GM04504 (cell line): ENCODE results near the gene SQOR.

Experiments
- DNase-seq: peaks from one replicate; pipeline ENCODE4 v3.0.0-alpha.2; 2012; ENCODE audit warnings: low read depth

SQOR gene

DNA sequence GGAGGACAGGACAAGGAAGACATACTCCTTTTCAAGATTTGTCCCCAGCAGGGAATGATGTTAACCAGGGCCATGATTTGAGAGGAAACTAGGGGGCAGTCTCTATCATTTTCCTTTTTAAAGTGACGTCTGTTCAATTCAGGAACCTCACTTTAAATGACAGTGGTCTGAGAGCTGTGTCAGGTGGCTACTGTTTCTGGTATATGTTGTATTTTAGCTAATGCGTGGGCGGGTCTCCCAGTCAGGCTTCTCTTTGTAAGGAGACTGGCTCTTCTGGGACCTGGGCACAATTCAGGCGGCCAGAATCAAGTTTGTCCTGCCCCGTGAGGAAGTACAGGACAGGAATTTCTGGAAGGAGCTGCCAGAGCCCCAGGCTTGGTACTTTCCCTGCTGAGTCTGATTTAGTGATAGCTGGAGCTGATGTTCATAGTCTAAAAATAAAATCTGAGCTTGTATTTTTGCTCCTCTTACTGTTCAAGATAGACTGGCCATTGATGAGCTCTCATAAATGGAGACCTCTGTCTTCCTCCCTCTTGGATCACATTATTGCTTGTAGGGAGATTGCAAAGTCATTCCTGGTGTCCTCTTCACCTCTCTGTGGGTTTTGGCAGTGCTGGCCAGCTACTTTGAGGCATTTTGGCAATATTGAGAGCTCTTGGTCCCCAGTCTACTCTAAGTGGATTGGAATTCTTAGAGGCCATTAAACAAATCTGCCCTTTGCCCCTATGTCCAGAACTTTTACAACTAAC lies 25.6 kb downstream of the SQOR start:
- no peak for DNase-seq

DNA sequence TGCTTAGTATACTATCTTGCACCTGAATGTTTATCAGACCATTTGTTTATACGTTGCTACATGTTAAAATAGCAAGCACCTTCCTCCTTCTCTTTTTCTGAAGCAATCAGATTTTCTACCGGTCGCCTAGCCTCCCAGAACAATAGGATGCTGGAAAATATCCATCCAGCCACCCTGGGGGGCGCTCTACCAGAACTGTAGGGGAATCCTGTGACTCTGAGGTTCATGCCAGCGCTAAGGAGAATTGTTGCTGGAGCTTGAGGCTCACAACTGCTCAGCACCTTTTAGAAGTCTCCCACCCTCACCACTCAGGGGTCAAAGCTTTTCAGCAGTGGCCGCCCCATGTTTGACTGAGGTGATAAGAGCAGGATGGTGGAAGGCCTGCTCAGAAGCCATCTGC lies 27.5 kb downstream of the SQOR start:
- no peak for DNase-seq

DNA sequence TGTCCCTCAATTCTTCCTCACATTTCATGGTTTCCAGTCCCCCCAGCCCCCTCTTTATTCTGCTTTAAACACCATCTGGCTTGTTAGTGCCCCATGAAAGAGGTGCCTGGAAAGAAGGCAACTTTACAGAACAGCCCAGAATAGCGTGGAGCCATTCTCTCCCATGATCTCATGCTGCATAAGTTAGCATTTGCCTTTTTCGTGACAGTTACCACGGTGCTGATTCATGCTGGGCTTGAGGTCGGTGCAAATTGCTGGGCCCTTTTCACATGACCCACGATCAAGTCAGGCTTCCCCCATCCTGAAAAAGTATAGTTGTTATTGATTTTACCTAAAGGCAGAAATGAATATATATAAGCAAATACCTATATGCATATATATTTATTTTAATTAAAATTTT lies 29.6 kb downstream of the SQOR start:
- DNase-seq: peak; percentile 52

DNA sequence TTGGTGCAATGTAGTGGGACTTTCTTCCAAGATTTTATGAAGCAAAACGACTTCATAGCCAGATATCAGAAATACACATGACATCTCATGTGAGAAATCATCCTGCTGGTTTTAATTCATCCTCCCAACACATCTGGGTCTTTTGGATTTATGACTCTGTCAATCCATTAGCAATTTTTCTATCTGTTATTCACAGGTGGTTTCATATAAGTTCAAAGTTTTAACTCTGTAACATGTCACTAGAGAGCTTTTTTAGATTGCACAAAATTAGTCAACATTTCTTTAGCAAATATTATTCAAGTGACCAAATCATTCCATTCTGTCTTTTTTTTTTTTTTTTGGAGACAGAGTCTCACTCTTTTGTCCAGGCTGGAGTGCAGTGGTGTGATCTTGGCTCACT lies 30.4 kb downstream of the SQOR start:
- no peak for DNase-seq

DNA sequence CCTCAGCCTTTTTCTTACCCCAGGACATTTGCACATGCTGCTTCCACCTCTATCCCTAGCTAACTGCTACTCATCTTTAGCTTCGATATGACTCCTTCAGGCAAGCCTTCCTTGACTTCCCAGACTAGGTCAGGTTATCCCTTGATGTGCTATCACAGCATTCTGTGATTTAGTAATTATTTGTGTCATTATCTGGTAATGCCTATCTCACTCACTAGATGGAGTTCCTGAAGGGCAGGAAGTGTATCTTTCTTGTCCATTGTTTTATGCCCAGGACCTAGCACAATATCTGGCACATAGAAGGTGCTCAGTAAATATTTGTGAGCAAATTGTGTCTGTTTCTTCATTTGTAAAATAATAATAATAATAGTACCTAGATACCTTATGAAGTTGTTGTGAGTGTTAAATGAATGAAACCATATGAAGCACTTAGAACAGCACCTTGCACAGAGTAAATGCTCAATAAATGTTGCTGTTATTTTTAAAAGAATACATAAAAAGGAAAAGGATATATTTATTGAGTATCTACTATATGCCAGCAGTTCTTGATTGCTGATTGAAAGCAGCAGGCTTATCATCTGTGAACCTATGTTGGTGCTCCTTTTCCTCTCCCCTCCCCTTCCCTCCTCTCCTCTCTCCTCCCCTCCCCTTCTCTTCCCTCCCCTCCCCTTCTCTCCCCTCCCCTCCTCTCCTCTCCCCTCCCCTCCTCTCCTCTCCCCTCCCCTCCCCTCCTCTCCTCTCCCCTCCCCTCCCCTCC lies 31.5 kb downstream of the SQOR start:
- no peak for DNase-seq

DNA sequence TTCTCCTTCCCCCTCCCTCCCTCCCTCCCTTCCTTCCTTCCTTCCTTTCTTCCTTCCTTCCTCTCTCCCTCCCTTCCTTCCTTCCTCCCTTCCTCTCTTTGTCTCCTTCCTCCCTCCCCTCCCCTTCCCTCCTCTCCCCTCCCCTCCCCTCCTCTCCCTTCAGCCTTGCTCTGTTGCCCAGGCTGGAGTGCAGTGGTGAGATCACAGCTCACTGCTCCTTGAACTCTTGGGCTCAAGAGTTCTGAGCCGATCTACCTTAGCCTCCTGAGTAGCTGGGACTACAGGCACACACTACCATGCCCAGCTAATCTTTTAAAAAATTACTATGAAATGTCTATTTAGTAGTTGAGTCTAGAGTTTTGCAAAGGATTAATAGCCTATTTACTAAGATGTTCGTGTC lies 32.2 kb downstream of the SQOR start:
- no peak for DNase-seq

DNA sequence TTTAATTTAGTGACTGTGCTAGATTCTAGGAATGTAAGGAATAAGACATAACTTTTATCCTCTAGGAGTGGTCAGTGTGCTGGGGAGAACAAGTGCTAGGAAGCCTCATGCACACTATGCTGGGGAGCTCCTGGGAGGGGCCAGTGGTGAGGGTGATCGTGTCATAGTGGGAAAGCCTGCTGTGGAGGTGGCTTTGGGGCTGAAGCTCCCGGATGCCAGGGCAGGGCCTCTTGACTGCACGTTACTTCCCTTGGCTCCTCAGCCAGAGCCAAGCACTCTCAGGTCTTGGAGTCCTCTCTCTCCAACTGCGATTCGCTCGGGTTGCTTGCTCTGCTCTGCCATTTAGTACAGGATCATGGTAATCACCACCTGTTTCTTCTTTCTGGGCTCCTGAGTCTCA lies 33.6 kb downstream of the SQOR start:
- no peak for DNase-seq

DNA sequence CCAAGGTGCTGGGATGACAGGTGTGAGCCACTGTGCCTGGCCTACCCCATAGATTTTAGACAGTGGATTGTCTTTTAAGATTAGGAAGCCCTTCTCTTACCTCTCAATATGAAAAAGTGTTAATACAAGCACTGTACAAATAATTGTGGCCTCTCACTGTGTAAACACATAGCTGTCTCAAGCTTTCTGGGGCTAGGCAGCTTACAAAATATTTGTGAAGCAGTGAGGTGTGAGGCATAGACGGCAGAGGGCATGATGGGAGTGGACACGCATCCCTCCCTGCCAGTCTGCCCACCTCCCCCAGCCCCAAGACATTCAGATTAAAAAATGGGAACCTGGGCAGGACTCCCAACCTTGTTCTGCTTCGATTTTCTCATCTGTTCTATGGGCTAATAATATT lies 34.6 kb downstream of the SQOR start:
- no peak for DNase-seq

DNA sequence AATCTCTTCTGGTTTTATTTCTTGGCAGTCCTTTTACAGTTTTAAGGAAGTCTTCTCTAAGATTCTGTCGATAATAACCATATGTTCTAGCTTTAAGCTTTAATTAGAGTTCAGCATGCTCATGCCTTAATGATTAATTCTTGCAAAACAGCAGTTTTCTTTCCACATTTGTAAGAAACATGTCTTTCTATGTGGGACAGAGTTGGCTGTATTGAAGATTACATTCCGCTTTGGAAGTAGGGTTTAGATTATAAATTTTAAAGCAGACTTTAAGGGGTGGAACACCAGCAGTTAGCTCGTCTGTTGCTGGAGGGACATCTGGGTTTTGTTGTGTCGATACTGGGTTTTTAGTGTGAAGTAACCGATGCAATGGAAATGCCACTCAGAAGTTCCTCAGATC lies 35.3 kb downstream of the SQOR start:
- peak; percentile 39 for DNase-seq

DNA sequence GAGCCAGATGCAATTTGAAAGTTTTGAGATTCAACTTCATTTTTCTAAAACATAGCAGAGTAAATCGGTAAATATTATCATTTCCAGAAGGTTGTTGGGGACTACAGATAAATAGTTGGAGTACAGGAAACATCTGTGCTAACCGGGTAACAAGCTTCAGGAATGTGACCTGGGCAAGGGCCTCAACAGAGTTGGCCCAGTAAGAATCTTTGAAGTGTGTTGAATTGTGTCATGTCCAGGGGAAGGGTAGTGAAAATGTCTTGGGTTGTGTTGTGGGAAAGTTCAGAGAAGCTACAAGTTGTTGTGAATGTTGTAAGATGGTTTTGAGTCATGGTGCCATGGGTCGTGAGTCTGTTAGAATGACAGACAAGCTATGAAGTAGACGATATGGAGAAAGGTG lies 35.7 kb downstream of the SQOR start:
- no peak for DNase-seq

DNA sequence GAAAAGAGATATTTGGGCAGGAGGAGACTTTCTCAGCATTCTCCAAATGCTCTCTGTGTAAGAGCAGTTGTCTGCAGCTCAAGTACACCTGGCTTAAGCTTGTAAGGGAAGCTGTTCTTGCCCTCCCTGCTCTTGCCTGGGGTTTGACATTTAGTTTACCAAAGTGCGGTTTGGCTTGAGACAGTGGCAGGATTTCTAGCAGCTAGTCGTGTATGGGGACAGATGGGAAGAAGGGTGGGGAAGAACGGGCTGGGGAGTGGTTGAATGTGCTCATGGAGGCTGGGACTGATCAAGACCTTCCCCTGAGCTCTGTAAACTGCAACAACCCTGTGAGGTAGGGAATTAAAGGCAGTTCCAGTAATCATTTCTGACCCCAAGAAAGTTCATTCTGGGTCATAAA lies 39.8 kb downstream of the SQOR start:
- no peak for DNase-seq

DNA sequence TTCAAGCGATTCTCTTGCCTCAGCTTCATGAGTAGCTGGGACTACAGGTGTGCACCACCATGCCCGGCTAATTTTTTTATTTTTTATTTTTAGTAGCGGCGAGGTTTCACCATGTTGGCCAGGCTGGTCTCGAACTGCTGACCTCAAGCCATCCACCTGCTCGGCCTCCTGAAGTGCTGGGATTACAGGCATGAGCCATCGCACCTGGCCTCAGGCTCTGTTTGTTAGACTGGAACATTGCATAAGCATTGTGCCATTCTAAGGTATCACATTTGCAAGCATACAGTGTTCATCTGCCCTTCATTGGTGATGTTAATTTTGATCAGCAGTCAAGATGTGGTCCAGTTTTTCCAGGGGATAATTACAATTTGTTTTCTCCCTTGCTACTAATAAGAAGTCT lies 43.0 kb downstream of the SQOR start:
- DNase-seq: no peak

DNA sequence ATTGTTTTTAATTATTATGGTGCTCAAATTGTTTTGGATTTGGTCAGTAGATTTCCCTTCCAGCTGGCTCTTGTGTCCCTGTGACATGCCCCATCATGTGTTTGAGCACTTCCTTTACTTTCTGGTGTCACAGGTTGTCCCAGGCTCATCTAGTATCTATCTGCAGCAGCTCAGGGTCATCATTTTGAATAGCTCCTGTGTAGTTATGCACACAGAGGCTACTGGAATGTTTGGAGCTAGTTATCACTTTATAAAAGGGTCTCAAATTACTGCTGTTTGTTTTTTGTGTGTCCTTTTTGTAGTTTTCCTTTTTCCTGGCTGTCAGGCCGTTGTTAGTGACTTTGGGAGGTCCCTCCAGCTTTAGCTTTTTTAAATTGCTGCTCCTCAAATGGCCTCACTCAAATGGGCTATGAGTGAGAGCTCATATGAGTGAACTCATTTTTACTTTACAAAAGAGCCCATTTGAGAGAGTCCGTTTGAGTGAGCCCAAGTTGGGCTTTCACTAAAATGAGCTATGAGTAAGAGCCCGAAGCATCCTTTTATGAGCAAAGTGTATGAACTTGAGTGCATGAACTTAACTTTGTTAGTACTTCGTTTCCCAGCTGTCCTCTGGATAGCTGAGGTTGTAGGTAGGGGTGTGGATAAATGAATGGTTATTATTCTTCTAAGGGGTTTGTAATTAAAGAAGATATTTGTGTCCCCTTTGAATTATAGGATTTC lies 43.8 kb downstream of the SQOR start:
- DNase-seq: no peak

DNA sequence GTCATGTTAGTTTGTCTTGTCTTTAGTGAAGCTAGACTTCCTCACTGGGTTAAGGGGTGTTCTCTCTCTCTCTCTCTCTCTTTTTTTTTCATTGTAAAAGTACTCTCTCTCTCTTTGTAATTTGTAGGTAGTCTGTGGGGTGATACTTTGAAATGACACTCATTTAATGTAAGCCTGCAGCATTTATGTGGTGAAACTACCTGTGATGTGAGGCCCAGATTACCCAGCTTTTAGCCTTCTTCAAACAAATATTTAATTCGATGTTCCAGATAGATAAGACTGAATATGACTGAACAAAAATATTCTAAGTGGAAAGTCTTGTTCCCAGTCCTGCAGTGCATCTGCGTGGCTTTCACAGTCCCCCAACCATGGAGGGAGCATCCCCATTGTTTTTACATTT lies 49.7 kb downstream of the SQOR start:
- DNase-seq: no peak

DNA sequence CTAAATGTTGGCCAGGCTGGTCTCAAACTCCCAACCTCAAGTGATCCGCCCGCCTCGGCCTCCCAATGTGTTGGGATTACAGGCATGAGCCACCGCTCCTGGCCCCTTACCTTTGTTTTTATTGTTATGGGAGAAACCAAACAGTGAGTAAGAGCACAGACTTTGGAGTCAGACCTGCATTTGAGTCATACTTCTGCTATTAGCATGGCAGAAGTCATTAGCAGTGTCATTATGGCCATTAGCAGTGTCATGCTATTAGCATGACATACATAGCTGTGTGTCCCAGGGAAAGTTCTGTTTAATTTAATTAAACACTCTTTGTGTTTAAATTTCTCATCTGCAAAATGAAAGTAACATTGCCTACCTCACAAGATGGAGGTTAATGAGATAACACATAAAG lies 54.8 kb downstream of the SQOR start:
- DNase-seq: no peak

DNA sequence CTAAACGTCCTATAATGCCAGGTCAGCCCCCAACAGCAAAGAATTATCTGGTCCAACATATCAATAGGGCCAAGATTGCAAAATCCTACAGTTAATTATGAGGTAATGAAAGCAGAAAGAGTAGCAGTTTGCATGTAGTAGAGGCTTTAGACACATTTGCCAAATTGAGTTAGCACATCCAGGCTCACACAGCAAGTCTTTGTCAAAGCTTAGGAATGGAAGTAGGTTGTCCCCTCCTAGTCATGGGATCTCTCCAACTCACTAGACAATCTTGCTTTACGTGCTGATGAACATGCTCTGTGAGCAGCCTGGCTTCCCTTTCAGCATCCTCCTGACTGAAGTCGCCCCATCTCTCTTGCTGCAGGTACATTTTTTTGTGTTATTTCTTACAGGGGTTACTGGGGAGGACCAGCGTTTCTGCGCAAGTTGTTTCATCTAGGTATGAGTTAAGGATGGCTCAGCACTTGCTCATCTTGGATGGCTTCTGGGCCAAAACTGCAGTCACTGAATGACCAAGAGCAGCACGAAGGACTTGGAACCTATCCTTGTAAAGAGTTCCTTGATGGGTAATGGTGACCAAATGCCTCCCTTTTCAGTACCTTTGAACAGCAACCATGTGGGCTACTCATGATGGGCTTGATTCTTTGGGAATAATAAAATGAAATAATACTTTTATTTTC lies 55.9 kb downstream of the SQOR start:
- no peak for DNase-seq

DNA sequence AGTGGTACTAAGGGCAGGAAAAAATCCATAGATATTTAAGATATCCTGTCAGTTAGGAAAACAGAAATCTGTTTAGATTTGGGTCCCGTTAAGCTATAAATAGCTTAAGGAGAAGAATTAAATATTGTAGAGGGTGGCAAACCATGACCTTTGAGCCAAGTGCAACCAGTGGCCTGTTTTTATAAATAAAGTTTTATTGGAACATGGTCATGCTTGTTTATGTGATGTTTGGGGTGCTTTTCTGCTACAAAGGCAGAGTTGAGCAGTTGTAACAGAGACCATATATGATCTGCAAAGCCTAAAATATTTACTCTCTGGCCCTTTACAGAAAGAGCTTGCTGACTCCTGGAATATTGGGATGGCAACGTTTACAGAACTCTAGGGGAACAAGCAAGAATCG lies 66.3 kb downstream of the SQOR start:
- no peak for DNase-seq

DNA sequence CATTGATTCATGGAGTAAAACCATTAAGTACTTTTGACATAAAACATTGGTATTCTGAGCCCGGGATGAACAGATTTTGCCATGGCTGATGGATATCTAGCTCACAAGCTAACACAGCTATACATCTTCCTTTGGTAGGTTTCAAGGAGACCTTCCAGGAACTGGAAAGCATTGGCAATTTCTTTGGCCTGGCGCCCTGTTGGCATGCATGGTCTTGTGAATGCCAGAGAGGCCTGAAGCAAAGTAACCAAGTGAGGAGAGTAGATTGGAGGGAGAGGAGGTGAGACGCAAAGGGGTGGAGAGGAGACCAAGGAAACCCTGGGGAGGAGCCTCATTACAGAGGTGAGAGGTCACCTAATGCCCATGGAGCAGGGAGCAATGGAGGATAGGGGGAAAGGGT lies 67.2 kb downstream of the SQOR start:
- DNase-seq: no peak

DNA sequence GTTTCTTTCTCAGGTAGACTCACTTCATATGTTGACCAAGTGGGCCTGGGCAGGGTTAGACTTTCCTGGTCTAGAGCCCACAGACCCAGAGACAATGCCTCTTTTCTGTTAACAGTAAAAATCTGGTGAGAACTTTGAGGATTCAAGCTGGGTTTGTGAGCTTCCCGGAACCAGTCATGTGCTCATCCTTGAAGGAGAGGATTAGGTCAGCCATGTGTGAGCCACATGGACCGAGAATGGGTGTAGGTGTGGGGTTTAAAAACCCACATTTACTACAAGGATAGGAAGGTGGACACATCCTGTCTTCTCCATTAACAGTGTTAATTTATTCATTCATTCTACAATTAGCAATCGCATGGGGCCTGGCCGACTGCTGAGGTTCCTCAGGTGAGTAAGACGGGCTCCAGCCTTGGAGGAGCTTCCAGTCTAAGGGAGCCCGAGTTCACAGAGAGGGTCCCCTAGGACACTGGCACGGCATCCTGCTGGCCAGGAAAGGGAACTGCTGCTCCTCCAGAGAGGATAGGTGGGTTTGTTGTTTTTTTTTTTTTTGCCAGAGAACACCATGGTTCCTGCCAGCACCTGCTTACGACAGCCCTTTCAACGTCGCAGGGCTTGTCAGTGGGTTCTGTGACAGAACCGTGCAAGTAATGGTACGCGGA lies 69.0 kb downstream of the SQOR start:
- DNase-seq: no peak

DNA sequence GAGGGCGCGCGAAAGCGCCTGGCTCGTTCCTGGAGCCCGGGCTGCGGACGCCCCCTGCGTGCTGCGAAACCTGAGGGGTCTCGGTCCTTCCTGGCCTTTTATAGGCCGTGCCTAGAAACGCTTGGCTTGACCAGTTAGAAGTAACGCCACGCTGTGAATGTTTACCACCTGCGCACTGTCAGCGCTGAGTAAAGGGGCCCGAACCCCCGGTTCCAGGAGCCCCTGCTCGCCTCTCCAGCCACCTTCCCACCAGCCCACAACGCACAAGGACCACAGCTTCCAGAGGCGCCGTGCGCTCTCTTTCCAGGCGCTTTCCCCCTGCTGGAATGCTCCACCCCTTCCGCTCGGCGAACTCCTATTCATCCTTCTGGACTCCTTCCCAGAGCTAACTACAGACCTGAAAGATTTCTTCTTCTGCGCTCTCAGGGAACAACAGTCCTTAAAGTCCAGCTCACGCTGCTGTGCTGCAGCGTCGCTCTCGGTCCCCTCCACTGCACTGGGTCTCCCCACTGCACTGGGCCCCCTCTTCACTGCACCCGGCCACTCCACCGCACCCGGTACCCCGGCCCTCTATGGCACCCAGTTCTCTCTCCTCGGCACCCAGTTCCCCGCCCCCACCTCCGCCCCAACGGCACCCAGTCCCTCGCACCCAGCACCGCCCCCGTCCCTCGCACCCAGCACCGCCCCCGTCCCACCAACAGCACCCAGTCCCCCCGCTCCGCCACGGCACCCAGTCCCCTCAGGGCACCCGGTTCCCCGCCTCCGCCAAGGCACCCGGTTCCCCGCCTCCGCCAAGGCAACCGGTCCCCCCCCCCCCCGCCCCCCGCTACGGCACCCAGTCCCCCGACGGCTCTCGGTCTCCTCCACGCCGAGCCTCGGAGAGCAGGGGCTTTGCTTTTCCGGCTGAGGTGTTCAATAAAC lies 69.8 kb downstream of the SQOR start:
- no peak for DNase-seq
